ENCODE data around the gene REM2.
"Not testable (repeated sequence)": the region's sequence is repeated elsewhere in the genome, so short reads cannot be mapped to it uniquely, and the experiment has no call there.

REM2 gene

DNA sequence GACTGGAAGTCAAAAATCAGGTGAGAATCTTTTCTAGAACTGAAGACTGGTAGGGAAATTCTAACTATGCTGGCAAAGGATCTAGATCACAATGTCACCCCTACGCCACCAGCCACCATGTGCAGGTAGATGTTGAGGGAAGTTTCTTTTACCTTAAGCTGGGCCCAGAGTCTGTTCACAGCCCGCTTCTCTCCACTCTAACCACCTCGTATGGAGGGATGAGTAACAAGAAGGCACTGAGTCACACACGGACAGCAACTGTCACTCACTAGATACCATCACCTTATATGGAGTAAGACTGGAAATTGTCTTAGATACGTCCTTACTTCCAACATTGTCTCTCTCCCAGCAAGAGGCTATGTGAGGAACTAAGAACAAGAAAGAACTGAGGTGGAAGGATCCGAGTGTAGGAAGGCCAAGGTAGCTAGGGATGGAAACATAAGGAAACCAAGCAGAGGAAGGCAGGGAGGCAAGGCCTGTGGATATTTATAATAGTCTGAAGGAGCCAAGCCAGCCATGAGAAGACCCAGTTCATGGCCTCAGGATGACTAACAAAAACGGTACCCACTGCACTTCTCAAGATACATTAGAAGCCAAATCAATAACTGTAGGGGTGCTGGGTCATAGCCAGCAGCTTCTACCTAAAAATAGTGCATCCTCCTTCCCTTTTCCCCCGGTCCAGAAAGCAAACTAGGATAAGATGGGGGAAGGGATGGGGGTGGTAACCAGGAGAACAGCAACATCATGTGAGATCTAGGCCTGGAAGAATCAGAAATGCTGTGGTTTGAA, 15.5 kb downstream of the REM2 start:
- peak in 1 of 2 experiments; percentile 22 for DNase-seq

DNA sequence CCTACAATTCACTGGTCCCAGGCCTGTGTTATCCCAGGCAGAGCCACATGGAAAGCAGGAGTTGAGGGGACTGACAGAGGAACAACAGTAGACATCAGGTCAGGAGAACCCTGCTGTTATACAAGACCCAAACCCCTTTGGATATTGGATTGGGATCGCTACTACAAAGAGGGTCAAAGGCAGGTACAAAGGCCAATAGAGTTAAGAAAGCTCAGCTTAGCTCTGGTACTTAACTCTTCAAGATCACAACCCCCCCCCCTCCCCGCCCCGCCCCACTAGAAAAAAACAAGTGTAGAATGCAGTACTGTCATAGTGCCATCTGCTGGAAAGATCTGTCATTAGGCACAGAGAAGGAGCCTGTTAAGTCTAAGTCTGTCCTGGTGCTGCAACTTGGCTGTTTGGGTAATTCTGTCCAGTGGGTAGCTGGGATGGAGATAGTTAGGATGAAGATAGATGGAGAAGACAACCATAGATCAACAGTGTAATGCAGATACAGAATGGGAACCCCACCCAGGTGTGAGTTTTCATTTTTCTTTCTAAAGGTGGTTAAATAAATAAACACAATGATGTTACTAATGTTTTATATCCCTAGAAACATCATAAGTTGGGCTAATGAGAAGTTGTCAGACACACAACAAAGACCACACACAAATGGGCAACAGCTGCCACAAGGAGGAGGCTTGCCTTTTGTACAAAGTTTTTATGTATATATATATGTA, 17.2 kb downstream of the REM2 start:
- peak in 1 of 2 experiments; percentile 32 for DNase-seq

DNA sequence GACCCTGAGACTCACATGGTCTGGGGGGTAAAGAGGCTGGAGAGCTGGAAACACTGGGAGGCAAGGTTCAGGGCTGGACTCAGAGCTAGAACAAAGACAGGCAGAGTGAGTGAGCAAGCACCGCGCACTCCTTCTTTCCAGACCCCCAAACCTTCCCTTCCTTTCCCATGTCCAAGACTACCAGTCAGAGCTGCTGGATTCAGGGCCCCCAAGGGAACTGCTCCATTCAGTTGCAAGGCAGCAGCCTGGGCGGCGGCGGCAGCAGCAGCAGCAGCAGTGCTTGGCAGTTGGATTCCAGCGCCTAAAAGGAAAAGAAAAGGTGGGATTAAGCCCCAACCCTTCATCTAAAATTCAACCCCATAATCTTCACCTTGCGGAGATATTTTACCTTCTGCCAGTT, 18.8 kb downstream of the REM2 start:
- no peak for DNase-seq

DNA sequence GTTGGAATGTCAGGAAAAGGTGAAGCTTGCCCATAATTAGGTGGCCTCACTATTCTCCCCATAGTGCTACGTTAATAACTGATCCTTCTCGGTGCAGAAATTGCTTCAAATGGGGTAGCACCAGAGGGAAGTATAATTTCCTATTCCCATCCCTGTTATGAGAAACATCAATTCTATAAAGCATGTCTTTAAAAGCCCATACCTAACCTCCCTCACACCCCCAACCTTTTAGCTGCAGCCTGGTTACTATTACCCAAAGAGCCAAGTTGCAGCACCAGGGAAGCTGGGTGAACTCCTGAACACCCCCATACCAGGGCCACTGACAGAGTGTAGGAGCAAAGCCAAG, 20.7 kb downstream of the REM2 start:
- no peak for DNase-seq

- no peak for DNase-seq
Measured at GRCh38 chr14:22905627-22906026, 22.6 kb downstream of the REM2 start.

DNA sequence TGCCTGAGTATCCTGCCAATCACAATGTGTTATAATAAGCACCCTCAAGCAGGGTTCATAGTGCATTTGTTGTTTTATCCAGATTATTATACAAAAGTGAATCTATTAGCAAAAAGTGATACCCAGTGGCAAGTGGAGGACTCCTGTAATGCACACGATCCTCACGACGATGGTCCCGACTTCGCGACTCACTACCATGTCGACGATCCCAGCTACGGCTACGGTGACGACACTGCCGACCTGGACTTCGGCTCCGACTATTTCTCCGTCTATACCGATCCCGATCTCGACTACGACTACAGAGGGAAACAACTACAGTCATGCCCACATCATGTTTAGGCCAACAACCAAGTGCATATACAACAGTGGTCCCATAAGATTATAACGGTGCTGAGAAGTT, 23.1 kb downstream of the REM2 start:
- no peak for DNase-seq

DNA sequence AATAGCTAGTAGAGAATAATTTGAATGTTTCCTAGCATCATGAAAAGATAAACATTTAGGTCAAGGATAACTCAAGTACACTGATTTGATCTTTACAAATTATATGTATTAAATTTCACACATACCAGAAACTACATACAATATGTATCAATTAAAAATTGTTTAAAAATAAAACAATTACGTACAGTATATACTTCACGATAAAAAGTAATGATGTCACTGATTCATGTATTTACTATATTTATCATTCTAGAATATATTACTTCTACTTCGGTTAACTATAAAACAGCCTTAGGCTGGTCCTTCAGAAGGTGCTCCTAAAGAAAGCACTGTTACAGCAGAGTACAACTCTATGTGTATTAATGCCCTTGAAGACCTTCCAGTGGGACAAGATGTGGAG, 24.4 kb downstream of the REM2 start:
- DNase-seq = no peak

DNA sequence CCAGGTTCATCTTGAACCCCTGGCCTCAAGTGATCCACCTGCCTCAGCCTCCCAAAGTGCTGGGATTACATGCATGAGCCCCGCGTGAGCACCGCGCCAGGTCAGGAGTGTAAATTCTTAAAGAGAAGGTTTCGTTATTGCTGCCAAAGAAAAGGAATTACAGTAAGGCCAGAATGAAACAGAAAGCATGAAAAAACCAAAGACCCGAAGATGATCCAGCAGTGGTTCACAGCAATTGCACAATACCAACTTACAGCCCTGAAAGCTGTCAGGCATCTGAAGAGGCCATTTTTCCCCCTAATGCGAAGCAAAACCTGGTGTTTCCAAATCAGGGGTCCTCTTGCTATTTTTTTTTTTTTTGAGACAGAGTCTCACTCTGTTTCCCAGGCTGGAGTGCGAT, 25.6 kb downstream of the REM2 start:
- no peak for DNase-seq

DNA sequence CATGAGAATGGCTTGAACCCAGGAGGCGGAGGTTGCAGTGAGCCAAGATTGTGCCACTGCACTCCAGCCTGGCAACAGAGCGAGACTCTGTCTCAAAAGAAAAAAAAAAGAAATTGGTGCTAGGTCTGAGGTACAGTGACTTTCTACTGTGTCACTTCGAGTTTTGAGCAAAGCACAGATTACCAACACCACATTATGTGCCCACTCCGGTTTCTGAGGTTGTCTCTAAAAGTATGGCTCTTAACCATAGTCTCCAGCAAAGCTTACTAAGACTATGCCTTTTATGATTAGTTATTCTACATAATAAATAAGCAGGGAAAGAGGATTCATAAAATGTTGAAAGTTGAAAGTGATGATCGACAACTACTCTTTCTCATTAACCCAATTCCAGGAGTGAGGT, 27.9 kb downstream of the REM2 start:
- DNase-seq = no peak

DNA sequence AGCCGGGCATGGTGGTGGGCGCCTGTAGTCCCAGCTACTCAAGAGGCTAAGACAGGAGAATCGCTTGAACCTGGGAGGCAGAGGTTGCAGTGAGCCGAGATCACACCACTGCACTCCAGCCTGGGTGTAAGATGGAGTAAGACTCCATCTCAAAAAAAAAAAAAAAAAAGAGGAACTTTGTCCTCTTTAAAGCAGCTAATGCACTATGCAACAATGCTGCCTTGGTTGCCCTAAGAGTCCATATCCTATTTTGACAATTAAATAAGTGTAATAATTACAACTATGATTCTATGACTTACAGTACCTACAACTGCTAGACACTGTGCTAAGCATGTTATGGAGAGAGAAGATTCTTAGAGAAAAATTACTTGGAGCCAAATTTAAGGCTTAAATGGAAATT, 31.8 kb downstream of the REM2 start:
- DNase-seq = not testable (repeated sequence)

GRCh38 chr14:22915886-22916521, 33.0 kb downstream of the REM2 start:
- DNase-seq = no peak

GRCh38 chr14:22918804-22919600, 36.0 kb downstream of the REM2 start, which contains the start of gene RBM23:
TSS of gene RBM23 (minus strand) at chr14:22919149.
- peak; percentile 99 to 100 for DNase-seq

DNA sequence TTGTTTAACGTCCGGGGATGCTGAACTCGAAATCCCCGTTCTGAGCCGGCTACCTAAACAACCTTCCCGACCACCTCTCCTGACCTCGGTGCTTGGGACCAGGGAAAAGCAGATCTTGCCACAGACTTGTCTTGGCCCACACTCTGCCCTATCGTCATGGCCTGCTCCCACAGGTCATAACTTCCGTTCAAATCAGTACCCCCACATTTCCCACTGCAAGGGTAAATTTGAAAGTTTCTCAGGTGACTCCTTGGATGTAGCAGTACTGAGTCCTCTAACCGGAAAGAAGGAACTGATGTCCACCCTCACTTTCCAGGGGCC, 36.5 kb downstream of the REM2 start:
- no peak for DNase-seq

GRCh38 chr14:22920697-22921096, 37.7 kb downstream of the REM2 start:
- DNase-seq = no peak

GRCh38 chr14:22922294-22922693, 39.3 kb downstream of the REM2 start:
- DNase-seq = no peak

DNA sequence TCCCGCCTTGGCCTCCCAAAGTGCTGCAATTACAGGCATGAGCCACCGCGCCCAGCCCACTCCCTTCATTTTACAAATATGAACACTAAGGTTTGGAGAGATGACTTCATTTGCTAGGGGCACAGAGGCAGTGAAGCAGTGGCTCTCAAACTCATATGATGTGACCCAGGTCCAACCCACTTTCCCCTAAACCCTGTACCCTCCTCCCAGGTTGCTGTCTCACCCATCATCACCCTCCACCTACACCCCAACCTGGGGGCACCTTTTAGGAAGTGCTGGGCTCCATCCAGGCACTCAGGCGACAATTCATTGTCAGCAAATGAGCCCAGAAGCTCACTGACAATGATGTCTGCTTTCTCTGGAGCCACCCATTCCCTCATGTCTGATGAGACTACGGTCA, 40.7 kb downstream of the REM2 start:
- DNase-seq = no peak

DNA sequence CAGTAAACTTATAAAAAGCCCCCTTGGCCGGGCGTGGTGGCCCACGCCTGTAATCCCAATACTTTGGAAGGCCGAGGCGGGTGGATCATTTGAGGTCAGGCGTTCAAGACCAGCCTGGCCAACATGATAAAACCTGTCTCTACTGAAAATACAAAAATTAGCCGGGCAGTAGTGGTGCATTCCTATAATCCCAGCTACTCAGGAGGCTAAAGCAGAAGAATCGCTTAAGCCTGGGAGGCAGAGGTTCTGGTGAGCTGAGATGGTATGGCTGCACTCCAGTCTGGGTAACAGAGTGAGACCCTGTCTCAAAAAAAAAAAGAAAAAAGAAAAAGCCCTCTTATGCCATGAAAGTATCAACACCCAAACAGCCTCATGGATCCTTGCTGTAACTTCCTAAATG, 42.5 kb downstream of the REM2 start:
- no peak for DNase-seq

GRCh38 chr14:22926316-22926715, 43.3 kb downstream of the REM2 start:
- DNase-seq = no peak

DNA sequence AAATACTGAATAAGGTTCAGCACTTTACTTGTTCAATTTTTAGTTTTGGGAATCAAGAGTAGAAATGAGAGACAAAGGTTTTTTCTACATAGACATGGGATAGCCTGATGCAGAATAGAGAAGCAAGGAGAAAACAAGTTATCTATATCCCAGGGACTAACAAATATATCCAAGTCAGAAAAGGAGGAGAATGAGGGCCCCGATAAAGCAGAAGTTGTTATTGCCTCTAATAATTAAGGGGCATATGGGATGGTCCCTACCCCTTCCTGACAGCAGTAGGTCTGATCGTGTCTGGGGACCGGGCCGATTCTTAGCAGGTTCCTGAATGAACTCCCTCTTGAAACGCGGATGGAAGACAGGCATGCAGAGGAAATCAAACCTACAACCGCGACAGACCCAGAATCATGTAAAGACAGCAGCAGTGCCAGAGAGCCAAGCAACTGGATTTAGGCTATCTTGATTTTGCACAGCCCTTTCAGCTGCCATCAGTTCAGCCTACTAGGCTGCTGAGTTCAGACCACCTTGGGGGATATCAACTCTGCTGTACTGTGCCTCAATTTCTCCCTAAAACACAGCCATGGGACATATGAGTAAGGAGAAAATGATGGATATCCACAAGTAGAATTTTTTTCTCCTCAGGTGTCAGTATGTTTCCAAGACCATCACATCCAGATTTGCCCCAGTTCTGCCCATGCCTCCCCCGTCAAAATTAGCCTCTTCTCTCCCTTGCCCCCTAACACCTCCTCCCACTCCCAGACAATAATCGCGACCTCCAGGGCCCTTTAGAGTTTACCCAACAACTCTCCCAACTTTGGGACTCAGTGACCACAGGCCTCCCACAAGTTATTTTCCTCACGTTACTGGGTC, 45.4 kb downstream of the REM2 start:
- DNase-seq = peak in 1 of 2 experiments; percentile 7

DNA sequence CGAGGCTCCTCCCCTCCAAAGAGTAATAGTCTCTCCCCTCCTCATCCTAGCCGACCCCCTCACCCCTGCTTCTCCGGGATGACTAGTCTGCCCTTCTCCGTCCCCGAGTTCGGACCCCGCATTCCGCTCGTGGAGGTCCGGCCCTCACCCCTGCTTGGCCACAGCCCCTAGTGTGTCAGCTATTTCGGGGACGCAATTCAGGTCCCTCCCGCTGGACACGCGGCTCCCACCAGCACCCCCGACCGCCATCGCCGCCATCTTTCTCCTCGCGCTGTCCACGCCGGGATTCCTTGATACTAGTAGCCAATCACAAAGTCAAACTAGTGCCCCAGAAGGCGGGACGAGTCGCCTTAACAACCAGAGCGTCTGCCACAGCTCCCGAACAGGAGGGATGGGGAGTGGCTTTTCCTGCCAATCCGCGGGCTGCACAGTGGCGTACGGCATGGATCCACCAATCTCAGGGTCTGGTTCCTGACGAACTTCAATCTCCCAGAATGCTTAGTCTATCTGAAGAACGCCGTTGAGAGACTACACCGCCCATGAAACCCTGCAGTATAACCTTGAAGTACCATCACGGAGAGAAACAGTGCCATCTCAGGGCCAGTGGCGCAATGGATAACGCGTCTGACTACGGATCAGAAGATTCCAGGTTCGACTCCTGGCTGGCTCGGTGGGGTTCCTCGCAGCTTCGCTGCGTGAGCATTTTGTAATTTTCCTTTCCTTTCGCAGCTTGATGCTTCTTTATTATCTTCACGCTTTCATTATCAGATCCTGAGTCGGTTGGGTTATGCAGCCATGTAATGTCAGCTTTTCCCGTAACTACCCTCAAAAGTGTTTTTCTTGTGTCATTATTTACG, 46.3 kb downstream of the REM2 start, which contains the start of gene PRMT5:
PRMT5 (minus strand) TSS at position 273 of the 857 bp plus-strand sequence; CDS start at position 258, 15 bp downstream.
- peak; percentile 96 to 98 for DNase-seq

- no peak for DNase-seq
Measured at GRCh38 chr14:22929961-22930364, 46.9 kb downstream of the REM2 start.
